ENCODE measurements around the gene CACNG5. TPM values are rescaled to one million over a fixed set of nuclear protein-coding genes. Genes with fewer than 3 reads are reported as not detected.
A peak's percentile ranks its signal among the peaks of the same experiment; 100 is the strongest.

CACNG5 gene
- total and polyA plus RNA-seq, 2 experiments from 2014 or later = 1.8 to 3.3 TPM

GRCh38 chr17:66799849-66800537 lies 34.9 kb upstream of the CACNG5 start:
- Mint-ChIP-seq H3K36me3 (ENCODE audit: low read depth) (peaks cover 16% of the 10 kb centered on the region; the same call in 2 of the 3 replicates), H3K4me1 (peaks cover 24% of the 10 kb centered on the region), H3K27me3 (ENCODE audit: insufficient read depth, low read depth, poor library complexity) (peaks cover 2% of the 10 kb centered on the region), H3K9me3 (peaks cover 3% of the 10 kb centered on the region; the same call in 1 of the 3 replicates), H3K27ac (no peak overlapping the region), H3K4me3 (no peak overlapping the region)
- H3K9me2 ChIP-seq (ENCODE audit: insufficient read depth) = no peaks in the 10 kb centered on the region
- H3K27me3 ChIP-seq (ENCODE audit: insufficient read depth) = no peaks in the 10 kb centered on the region
- H3F3A ChIP-seq (replicated peaks; ENCODE audit: low read depth) = no peaks in the 10 kb centered on the region
- TF ChIP-seq REST (IDR thresholded peaks at IDR 0.05; ENCODE audit: unreplicated experiment) (no peak), ZNF462 (CRISPR knock-in tag; IDR thresholded peaks at IDR 0.05) (no peak), CTCF (conservative IDR thresholded peaks at IDR 0.05; ENCODE audit: low read depth in 2 of 2) (peak in 1 of 2 experiments; percentile 44; a peak in 2 of 4 replicates)
- TF ChIP-seq, protein P1, sequence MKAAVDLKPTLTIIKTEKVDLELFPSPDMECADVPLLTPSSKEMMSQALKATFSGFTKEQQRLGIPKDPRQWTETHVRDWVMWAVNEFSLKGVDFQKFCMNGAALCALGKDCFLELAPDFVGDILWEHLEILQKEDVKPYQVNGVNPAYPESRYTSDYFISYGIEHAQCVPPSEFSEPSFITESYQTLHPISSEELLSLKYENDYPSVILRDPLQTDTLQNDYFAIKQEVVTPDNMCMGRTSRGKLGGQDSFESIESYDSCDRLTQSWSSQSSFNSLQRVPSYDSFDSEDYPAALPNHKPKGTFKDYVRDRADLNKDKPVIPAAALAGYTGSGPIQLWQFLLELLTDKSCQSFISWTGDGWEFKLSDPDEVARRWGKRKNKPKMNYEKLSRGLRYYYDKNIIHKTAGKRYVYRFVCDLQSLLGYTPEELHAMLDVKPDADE (IDR thresholded peaks at IDR 0.05) = no peak
- H3K4me1 ChIP-seq (ENCODE audit: insufficient read depth) = peaks cover 22% of the 10 kb centered on the region
- no peak for DNase-seq (ENCODE audit: low spot score)
- H4K20me1 ChIP-seq (replicated peaks; ENCODE audit: insufficient read depth) = no peaks in the 10 kb centered on the region
- H3K79me2 ChIP-seq (replicated peaks; ENCODE audit: insufficient read depth) = no peaks in the 10 kb centered on the region
- no peak overlapping the region for H2AFZ ChIP-seq
- no peaks in the 10 kb centered on the region for H3K36me3 ChIP-seq (ENCODE audit: insufficient read depth)
- H3K27ac ChIP-seq (ENCODE audit: low read depth) = no peak overlapping the region
- H3K4me2 ChIP-seq = no peak overlapping the region
- ATAC-seq = no peak
- no peak overlapping the region for H3K4me3 ChIP-seq

All from GM23338 (cell line).